Endodermal cell (in vitro differentiated cells): ENCODE data around the gene IQCH. TPM values are rescaled to one million over a fixed set of nuclear protein-coding genes. Genes with fewer than 3 reads are reported as not detected.

ENCODE experiments used
- DNase-seq: peaks from one replicate; pipeline ENCODE4 v3.0.0-alpha.2; 2017
- H3K27ac ChIP-seq: 2 replicates; pipeline ENCODE4 v1.5.1; 2013; ENCODE audit warnings: mild to moderate bottlenecking, low read depth, low read length, moderate library complexity
- H3K27me3 ChIP-seq: 2 replicates; pipeline ENCODE4 v1.6.1; 2013; ENCODE audit warnings: mild to moderate bottlenecking, low read length, moderate library complexity; ENCODE audit not compliant: insufficient read depth, control insufficient read depth, poor library complexity, severe bottlenecking
- H3K36me3 ChIP-seq: 2 replicates; pipeline ENCODE4 v1.7.0; 2013; ENCODE audit warnings: mild to moderate bottlenecking, low read length, moderate library complexity; ENCODE audit not compliant: control insufficient read depth, insufficient read depth
- H3K4me1 ChIP-seq: one replicate; pipeline ENCODE4 v1.7.0; 2013; ENCODE audit warnings: low read length; ENCODE audit not compliant: control insufficient read depth, insufficient read depth
- H3K4me3 ChIP-seq: 2 replicates; pipeline ENCODE4 v1.5.1; 2013; ENCODE audit warnings: mild to moderate bottlenecking, low read length, moderate library complexity
- H3K9ac ChIP-seq: 2 replicates; pipeline ENCODE4 v1.6.1; 2013; ENCODE audit warnings: mild to moderate bottlenecking, low read length, moderate library complexity; ENCODE audit not compliant: poor library complexity, severe bottlenecking; ENCODE audit errors: extremely low read depth
- H3K9me3 ChIP-seq: 2 replicates; pipeline ENCODE4 v1.6.1; 2013; ENCODE audit warnings: mild to moderate bottlenecking, low read length, moderate library complexity; ENCODE audit not compliant: control insufficient read depth
- H3K27ac Mint-ChIP-seq: 2 replicates; pipeline ENCODE4 v1.8.0; 2020; ENCODE audit warnings: mixed read lengths
- H3K27me3 Mint-ChIP-seq: 2 replicates; pipeline ENCODE4 v1.8.0; 2021; ENCODE audit warnings: mild to moderate bottlenecking, mixed read lengths; ENCODE audit not compliant: insufficient read depth
- H3K36me3 Mint-ChIP-seq: 2 replicates; pipeline ENCODE4 v1.8.0; 2020; ENCODE audit warnings: low read depth, mixed read lengths
- H3K4me1 Mint-ChIP-seq: 2 replicates; pipeline ENCODE4 v1.8.0; 2020; ENCODE audit warnings: mixed read lengths
- H3K4me3 Mint-ChIP-seq: 2 replicates; pipeline ENCODE4 v1.8.0; 2020; ENCODE audit warnings: mild to moderate bottlenecking, moderate library complexity, mixed read lengths
- H3K9me3 Mint-ChIP-seq: 2 replicates; pipeline ENCODE4 v1.8.0; 2020; ENCODE audit warnings: mild to moderate bottlenecking, mixed read lengths
- CTCF ChIP-seq: fragments of 200-600 bp; sonication (generic); conservative IDR thresholded peaks from 2 replicates; pipeline ENCODE4 v1.5.0; 2021; ENCODE audit warnings: antibody characterized with exemption, mild to moderate bottlenecking
- WGBS, 2 experiments: methylation state at CpG; one replicate each; pipeline versions ENCODE4 v1.1.5 to v1.1.7; 2013; ENCODE audit warnings: missing lambda C conversion rate in 2 of 2, mixed read lengths in 1 of 2; ENCODE audit not compliant: insufficient coverage in 1 of 2, insufficient read length in 1 of 2; 5-methylcytosine and 5-hydroxymethylcytosine counted together
- total RNA-seq, 2 donors: library from RNA; stranded (reverse); fragmentation: NEBNext Ultra II Directional in 1 of 2; extraction: Animal tissue kit (Norgen Biotek cat#: 25700) in 1 of 2; gene quantifications; 2 replicates in 1 of 2; 3 replicates in 1 of 2; pipeline ENCODE4 v1.2.1, GENCODE V29; 2021

IQCH gene
- total RNA-seq, 2 donors from 2014 or later = 6.2 to 12.8 TPM

DNA sequence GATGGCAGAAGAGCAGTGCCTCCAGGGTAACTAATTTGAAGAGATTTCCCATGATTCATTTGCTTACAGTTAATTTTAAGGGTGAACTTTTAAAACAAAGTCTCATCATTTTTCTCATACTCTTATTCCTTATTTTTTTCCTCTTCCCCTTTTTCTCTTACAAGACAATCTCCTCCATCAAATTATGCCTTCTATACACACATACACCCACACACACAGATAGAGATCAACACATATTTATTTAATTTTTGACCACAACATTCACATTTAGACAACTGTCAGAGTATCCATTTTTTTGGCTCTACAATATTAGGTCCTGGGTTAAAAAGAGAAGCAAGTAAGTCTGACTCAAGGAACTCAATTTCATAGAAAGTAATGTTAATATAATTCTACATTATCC lies 37.7 kb upstream of the IQCH start:
- no peak for TF ChIP-seq CTCF
- peaks cover 43% of the 10 kb centered on the region for H3K36me3 Mint-ChIP-seq

GRCh38 chr15:67218428-67218827 lies 36.2 kb upstream of the IQCH start:
- Mint-ChIP-seq H3K4me3 (no peak overlapping the region), H3K27me3 (no peaks in the 10 kb centered on the region), H3K4me1 (no peaks in the 10 kb centered on the region), H3K27ac (no peak overlapping the region), H3K36me3 (peaks cover 38% of the 10 kb centered on the region), H3K9me3 (no peaks in the 10 kb centered on the region)
- no peak overlapping the region for H3K9ac ChIP-seq
- H3K36me3 ChIP-seq = peaks cover 32% of the 10 kb centered on the region
- H3K27me3 ChIP-seq = no peaks in the 10 kb centered on the region
- no peak overlapping the region for H3K4me3 ChIP-seq
- H3K27ac ChIP-seq = no peak overlapping the region
- H3K9me3 ChIP-seq = no peaks in the 10 kb centered on the region
- no peak for TF ChIP-seq CTCF
- no peak for DNase-seq
- no peaks in the 10 kb centered on the region for H3K4me1 ChIP-seq

More for the DNA sequence above, 37.7 kb upstream of the IQCH start:
- no peak overlapping the region for H3K4me3 ChIP-seq
- peaks cover 41% of the 10 kb centered on the region for H3K36me3 ChIP-seq
- H3K9me3 Mint-ChIP-seq = no peaks in the 10 kb centered on the region
- no peak for DNase-seq
- no peak overlapping the region for H3K27ac Mint-ChIP-seq
- no peaks in the 10 kb centered on the region for H3K27me3 ChIP-seq
- H3K27me3 Mint-ChIP-seq = no peaks in the 10 kb centered on the region
- no peaks in the 10 kb centered on the region for H3K4me1 Mint-ChIP-seq
- no peak overlapping the region for H3K27ac ChIP-seq
- H3K4me1 ChIP-seq = no peaks in the 10 kb centered on the region
- no peaks in the 10 kb centered on the region for H3K9me3 ChIP-seq
- no peak overlapping the region for H3K9ac ChIP-seq
- no peak overlapping the region for H3K4me3 Mint-ChIP-seq

GRCh38 chr15:67219288-67219687 lies 35.3 kb upstream of the IQCH start:
- H3K9me3 Mint-ChIP-seq = no peaks in the 10 kb centered on the region
- WGBS, 2 experiments = 90 to 91% methylated on average over 2 of the region's 2 CpGs

More at GRCh38 chr15:67219288-67219687, 35.3 kb upstream of the IQCH start:
- no peak overlapping the region for H3K4me3 Mint-ChIP-seq
- H3K27ac Mint-ChIP-seq = no peak overlapping the region
- no peaks in the 10 kb centered on the region for H3K27me3 Mint-ChIP-seq
- Histone ChIP-seq H3K9ac (no peak overlapping the region), H3K36me3 (peaks cover 28% of the 10 kb centered on the region), H3K27me3 (no peaks in the 10 kb centered on the region), H3K27ac (no peak overlapping the region), H3K4me1 (no peaks in the 10 kb centered on the region), H3K9me3 (no peaks in the 10 kb centered on the region), H3K4me3 (no peak overlapping the region)
- H3K4me1 Mint-ChIP-seq = no peaks in the 10 kb centered on the region
- H3K36me3 Mint-ChIP-seq = peaks cover 36% of the 10 kb centered on the region
- DNase-seq = no peak
- TF ChIP-seq CTCF = no peak
